Measurements from ENCODE around the gene TMEM114.

DNA sequence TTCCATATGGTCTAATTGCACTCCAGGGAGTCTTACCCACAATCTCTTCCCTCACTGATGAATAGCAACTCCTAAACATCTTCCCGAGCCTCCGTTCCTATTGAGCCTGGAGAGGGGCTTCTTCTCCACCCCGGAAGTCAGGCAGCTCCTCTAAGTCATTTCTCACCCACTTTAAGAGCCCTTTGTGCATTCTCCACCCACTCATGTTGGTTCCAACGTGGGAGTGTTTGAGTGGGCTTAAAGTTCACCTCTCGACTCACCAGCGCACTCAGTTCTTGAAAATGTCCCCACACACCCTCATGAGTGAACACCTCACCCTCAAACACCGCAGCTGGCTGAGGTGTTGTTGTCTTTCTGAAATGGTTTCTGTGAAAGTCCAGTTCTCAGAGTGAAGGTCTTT, 67.6 kb downstream of the TMEM114 start:
- TF ChIP-seq, protein P1, sequence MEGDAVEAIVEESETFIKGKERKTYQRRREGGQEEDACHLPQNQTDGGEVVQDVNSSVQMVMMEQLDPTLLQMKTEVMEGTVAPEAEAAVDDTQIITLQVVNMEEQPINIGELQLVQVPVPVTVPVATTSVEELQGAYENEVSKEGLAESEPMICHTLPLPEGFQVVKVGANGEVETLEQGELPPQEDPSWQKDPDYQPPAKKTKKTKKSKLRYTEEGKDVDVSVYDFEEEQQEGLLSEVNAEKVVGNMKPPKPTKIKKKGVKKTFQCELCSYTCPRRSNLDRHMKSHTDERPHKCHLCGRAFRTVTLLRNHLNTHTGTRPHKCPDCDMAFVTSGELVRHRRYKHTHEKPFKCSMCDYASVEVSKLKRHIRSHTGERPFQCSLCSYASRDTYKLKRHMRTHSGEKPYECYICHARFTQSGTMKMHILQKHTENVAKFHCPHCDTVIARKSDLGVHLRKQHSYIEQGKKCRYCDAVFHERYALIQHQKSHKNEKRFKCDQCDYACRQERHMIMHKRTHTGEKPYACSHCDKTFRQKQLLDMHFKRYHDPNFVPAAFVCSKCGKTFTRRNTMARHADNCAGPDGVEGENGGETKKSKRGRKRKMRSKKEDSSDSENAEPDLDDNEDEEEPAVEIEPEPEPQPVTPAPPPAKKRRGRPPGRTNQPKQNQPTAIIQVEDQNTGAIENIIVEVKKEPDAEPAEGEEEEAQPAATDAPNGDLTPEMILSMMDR (conservative IDR thresholded peaks at IDR 0.05 in 1 of 2, IDR thresholded peaks at IDR 0.05 in 1 of 2; ENCODE audit: low read depth in 1 of 2, low read length in 2 of 2) = no peak
- TF ChIP-seq EZH2 (IDR thresholded peaks at IDR 0.05; ENCODE audit: low read length, missing control alignments) = no peak

All from fibroblast of lung (primary cell).